OCI-LY7 (cell line): ENCODE measurements around the gene COBL. TPM values are rescaled to one million over a fixed set of nuclear protein-coding genes. Genes with fewer than 3 reads are reported as not detected.

Experiments used
- BruUV-seq: library from RNA; stranded (reverse); fragments of 400-500 nt; replicated peaks from 2 replicates; lab custom pipeline; 2021; lab: Mats Ljungman, UMichigan
- CTCF ChIA-PET: fragments of 300-600 bp; sonication (Branson Sonifier 250); formaldehyde crosslinking; loops from one replicate; lab custom pipeline; 2022; ENCODE audit warnings: antibody characterized with exemption; ENCODE audit not compliant: unreplicated experiment; lab: Charles Lee
- POLR2A ChIA-PET: fragments of 300-600 bp; sonication (Branson Sonifier 250); formaldehyde crosslinking; loops from one replicate; lab custom pipeline; 2022; ENCODE audit warnings: antibody characterized with exemption; lab: Charles Lee
- DNase-seq: peaks from one replicate; pipeline ENCODE4 v3.0.0-alpha.2; 2015; ENCODE audit warnings: low spot score
- H2AFZ ChIP-seq: fragments of 200-600 bp; sonication (generic), shearing (Covaris generic); 2 replicates; pipeline ENCODE4 v1.6.1; 2014; ENCODE audit warnings: mild to moderate bottlenecking, antibody characterized with exemption, low read length, moderate library complexity
- H3K27ac ChIP-seq: fragments of 200-600 bp; sonication (generic); 2 replicates; pipeline ENCODE4 v1.5.1; 2014; ENCODE audit warnings: mixed run types, low read depth, mild to moderate bottlenecking, moderate library complexity, low read length, inconsistent platforms; ENCODE audit not compliant: poor library complexity, severe bottlenecking
- H3K36me3 ChIP-seq: fragments of 200-600 bp; sonication (generic); 2 replicates; pipeline ENCODE4 v1.6.1; 2014; ENCODE audit warnings: mild to moderate bottlenecking, antibody characterized with exemption, low read length, moderate library complexity, mixed read lengths; ENCODE audit not compliant: insufficient read depth
- H3K4me1 ChIP-seq: fragments of 200-600 bp; sonication (generic); 2 replicates; pipeline ENCODE4 v1.5.1; 2014; ENCODE audit warnings: mild to moderate bottlenecking, low read length; ENCODE audit not compliant: insufficient read depth, poor library complexity, severe bottlenecking
- H3K4me2 ChIP-seq: fragments of 200-600 bp; sonication (generic); 2 replicates; pipeline ENCODE4 v1.6.1; 2014; ENCODE audit warnings: mild to moderate bottlenecking, low read length
- H3K4me3 ChIP-seq: fragments of 200-600 bp; sonication (generic); 2 replicates; pipeline ENCODE4 v1.5.1; 2014; ENCODE audit warnings: mild to moderate bottlenecking, low read depth, low read length; ENCODE audit not compliant: poor library complexity, severe bottlenecking
- H3K79me2 ChIP-seq: fragments of 200-600 bp; sonication (generic); 2 replicates; pipeline ENCODE4 v1.6.1; 2016; ENCODE audit warnings: low read depth, mild to moderate bottlenecking, low read length, moderate library complexity, mixed read lengths; ENCODE audit not compliant: insufficient read depth
- H3K9me2 ChIP-seq: fragments of 200-600 bp; sonication (generic); 2 replicates; pipeline ENCODE4 v1.6.1; 2016; ENCODE audit warnings: mild to moderate bottlenecking, low read length, mixed read lengths; ENCODE audit not compliant: insufficient read depth
- H3K9me3 ChIP-seq: fragments of 200-600 bp; sonication (generic); 2 replicates; pipeline ENCODE4 v1.6.1; 2014; ENCODE audit warnings: mild to moderate bottlenecking, mixed run types, low read length, mixed read lengths
- H4K20me1 ChIP-seq: fragments of 200-600 bp; sonication (generic); 2 replicates; pipeline ENCODE4 v1.6.1; 2014; ENCODE audit warnings: mild to moderate bottlenecking, antibody characterized with exemption, low read length, moderate library complexity, mixed read lengths; ENCODE audit not compliant: insufficient read depth
- EZH2phosphoT487 ChIP-seq: fragments of 200-600 bp; sonication (generic); IDR thresholded peaks from 2 replicates; pipeline ENCODE4 v1.6.1; 2018; ENCODE audit warnings: low read depth, borderline replicate concordance, mild to moderate bottlenecking, mixed run types, antibody characterized with exemption, low read length, moderate library complexity, mixed read lengths
- intact Hi-C: fragments of 100-400 bp; cut with micrococcal nuclease; formaldehyde crosslinking; loops from one replicate; pipeline ENCODE4 v1.10.0; 2022; ENCODE audit not compliant: unreplicated experiment
- total RNA-seq, 2 experiments: library from RNA; depleted of rRNA in 1 of 2; stranded (reverse); fragments of >200 nt in 1 of 2; shearing (Covaris generic) in 1 of 2; gene quantifications; 2 replicates each; pipeline ENCODE4 v1.2.3, GENCODE V29; 2014 to 2022
- TF ChIP-seq, protein P1 (sequence below): fragments of 200-600 bp; sonication (generic); conservative IDR thresholded peaks from 2 replicates; pipeline ENCODE4 v1.5.1; 2014; ENCODE audit warnings: mild to moderate bottlenecking, antibody characterized with exemption, low read length, moderate library complexity, mixed read lengths

Gene COBL
- total RNA-seq, 2 experiments from 2014 or later: not detected

DNA sequence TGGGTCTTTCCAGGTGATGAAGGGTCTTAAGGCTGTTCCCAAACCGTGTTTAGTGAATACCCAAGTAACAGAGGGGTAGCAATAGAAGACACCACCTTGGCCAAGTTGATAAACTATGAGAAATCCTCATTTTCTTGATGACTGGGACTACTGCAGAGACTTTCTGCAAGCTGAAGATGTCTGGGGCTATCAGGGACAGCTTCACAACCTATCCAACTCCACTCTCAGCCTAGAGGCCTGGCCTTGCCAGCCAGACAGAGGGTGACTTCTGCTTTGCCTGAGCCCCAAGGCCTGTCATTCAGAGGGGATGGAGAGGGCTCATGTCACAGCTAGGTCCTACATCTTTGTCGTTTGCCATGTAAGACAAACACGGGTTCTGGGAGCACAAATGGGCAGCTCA is 278.0 kb downstream of the COBL start:
- H3K4me3 ChIP-seq: no peak overlapping the region
- no peaks in the 10 kb centered on the region for H3K9me2 ChIP-seq
- H3K79me2 ChIP-seq: no peaks in the 10 kb centered on the region
- no peak for TF ChIP-seq EZH2phosphoT487
- TF ChIP-seq, protein P1, sequence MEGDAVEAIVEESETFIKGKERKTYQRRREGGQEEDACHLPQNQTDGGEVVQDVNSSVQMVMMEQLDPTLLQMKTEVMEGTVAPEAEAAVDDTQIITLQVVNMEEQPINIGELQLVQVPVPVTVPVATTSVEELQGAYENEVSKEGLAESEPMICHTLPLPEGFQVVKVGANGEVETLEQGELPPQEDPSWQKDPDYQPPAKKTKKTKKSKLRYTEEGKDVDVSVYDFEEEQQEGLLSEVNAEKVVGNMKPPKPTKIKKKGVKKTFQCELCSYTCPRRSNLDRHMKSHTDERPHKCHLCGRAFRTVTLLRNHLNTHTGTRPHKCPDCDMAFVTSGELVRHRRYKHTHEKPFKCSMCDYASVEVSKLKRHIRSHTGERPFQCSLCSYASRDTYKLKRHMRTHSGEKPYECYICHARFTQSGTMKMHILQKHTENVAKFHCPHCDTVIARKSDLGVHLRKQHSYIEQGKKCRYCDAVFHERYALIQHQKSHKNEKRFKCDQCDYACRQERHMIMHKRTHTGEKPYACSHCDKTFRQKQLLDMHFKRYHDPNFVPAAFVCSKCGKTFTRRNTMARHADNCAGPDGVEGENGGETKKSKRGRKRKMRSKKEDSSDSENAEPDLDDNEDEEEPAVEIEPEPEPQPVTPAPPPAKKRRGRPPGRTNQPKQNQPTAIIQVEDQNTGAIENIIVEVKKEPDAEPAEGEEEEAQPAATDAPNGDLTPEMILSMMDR: no peak
- no peak overlapping the region for H3K27ac ChIP-seq
- ChIA-PET CTCF (no interaction called here), POLR2A (no interaction called here)
- no peaks in the 10 kb centered on the region for H4K20me1 ChIP-seq
- H3K9me3 ChIP-seq: no peaks in the 10 kb centered on the region
- intact Hi-C loops: no loop called here
- no TSS peak for BruUV-seq
- H3K36me3 ChIP-seq: no peaks in the 10 kb centered on the region
- H3K4me2 ChIP-seq: no peak overlapping the region
- H3K4me1 ChIP-seq: no peaks in the 10 kb centered on the region
- H2AFZ ChIP-seq: no peak overlapping the region
- DNase-seq: no peak

DNA sequence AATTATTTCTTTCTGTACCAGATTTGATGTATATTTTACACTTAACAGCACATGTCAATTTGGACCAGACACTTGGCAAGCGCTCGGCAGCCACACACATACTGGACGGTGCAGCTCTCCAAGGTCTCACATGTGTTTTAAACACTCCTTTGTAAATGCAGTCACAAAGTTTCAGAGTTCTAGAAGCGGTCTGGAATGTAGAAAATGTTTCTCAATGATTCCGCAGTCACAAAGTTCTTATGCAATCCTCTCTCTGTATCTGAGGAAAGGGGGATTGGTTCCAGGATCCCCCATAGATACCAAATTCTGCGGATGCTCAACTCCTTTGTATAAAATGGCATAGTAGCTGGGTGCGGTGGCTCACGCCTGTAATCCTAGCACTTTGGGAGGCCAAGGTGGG is 280.9 kb downstream of the COBL start:
- intact Hi-C loops: no loop called here
- Histone ChIP-seq H3K4me2 (no peak overlapping the region), H3K4me3 (no peak overlapping the region), H3K79me2 (no peaks in the 10 kb centered on the region), H3K4me1 (no peaks in the 10 kb centered on the region), H2AFZ (no peak overlapping the region), H3K9me3 (no peaks in the 10 kb centered on the region), H3K9me2 (no peaks in the 10 kb centered on the region), H4K20me1 (no peaks in the 10 kb centered on the region), H3K36me3 (no peaks in the 10 kb centered on the region), H3K27ac (no peak overlapping the region)
- TF ChIP-seq, protein P1: no peak
- no peak for TF ChIP-seq EZH2phosphoT487
- ChIA-PET CTCF (no interaction called here), POLR2A (no interaction called here)
- BruUV-seq: no TSS peak
- DNase-seq: no peak

DNA sequence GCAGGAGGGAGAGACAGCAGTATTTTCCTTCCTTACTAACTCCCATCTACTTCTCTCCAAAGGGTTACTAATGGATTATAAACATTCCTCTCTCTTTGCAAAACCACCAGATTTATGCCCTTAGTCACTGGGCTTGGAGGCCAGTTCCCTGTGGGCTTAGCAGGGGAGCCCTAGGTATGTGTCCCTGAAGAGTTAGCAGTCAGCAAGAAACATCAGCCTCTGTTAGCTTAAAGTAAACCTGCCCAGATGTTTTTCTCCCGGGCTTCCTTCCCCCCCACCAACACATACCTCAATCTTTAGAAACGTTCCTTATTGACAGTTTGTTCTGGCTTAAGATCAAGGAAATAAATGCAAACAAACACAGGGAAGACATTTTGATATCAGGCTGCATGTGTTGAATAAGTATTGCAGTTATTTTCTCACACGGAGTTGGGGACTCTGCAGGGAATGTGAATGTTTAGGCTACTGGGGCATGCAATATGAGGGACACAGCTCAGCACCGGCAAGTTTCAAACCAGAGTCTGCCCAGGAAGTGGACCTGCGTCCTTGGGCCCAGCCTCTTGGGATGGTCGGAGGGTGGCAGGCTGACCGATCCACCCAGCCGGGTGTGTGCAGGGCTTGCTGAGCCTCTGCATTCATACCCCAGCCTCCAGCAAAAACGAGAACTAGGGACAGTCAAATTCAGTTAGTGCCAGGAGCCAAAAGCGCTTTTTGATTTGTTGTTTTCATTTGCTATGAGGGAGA is 281.9 kb downstream of the COBL start:
- H3K9me2 ChIP-seq: no peaks in the 10 kb centered on the region
- ChIA-PET POLR2A (no interaction called here), CTCF (no interaction called here)
- H3K9me3 ChIP-seq: no peaks in the 10 kb centered on the region
- H2AFZ ChIP-seq: no peak overlapping the region
- H3K36me3 ChIP-seq: no peaks in the 10 kb centered on the region
- no peak for TF ChIP-seq EZH2phosphoT487
- TF ChIP-seq, protein P1: no peak
- H3K79me2 ChIP-seq: no peaks in the 10 kb centered on the region
- no peaks in the 10 kb centered on the region for H4K20me1 ChIP-seq
- no peak overlapping the region for H3K27ac ChIP-seq
- BruUV-seq: no TSS peak
- no peak overlapping the region for H3K4me3 ChIP-seq
- no peaks in the 10 kb centered on the region for H3K4me1 ChIP-seq
- intact Hi-C loops: no loop called here
- DNase-seq: no peak
- H3K4me2 ChIP-seq: no peak overlapping the region
